K562 (cell line): ENCODE data around the gene KIAA0319L. TPM values are rescaled to one million over a fixed set of nuclear protein-coding genes. Genes with fewer than 3 reads are reported as not detected.

Source experiments
- CREBBP ChIP-seq: IDR thresholded peaks from one replicate; pipeline ENCODE4 v1.6.1; 2012; ENCODE audit warnings: low read depth, mild to moderate bottlenecking, control low read depth, inconsistent platforms, low read length
- FOXP1 ChIP-seq: sonication (generic); formaldehyde crosslinking; IDR thresholded peaks from 2 replicates; pipeline ENCODE4 v1.8.0; 2022; ENCODE audit warnings: mild to moderate bottlenecking, missing genetic modification reagents
- MBD2 ChIP-seq: sonication (generic); IDR thresholded peaks from 2 replicates; pipeline ENCODE4 v1.6.1; 2016; ENCODE audit warnings: low read depth, borderline replicate concordance
- MCM5 ChIP-seq: fragments of 450-650 bp; IDR thresholded peaks from 2 replicates; pipeline ENCODE4 v1.6.1; 2016; ENCODE audit warnings: low read depth
- NCOA1 ChIP-seq: fragments of 450-650 bp; IDR thresholded peaks from 2 replicates; pipeline ENCODE4 v1.6.1; 2016; ENCODE audit warnings: low read depth
- RBM22 ChIP-seq: fragments of 200-400 bp; formaldehyde crosslinking; IDR thresholded peaks from 2 replicates; pipeline ENCODE4 v1.6.1; 2018; ENCODE audit warnings: low read length, low read depth; ENCODE audit not compliant: poor library complexity, severe bottlenecking
- SAFB2 ChIP-seq: fragments of 200-400 bp; formaldehyde crosslinking; IDR thresholded peaks from 2 replicates; pipeline ENCODE4 v1.6.1; 2018; ENCODE audit warnings: borderline replicate concordance, low read length, low read depth, moderate library complexity; ENCODE audit not compliant: severe bottlenecking
- SRSF7 ChIP-seq: fragments of 200-400 bp; formaldehyde crosslinking; optimal IDR thresholded peaks from 2 replicates; pipeline ENCODE3; 2017; ENCODE audit warnings: mild to moderate bottlenecking, low read depth, low read length
- polyA plus RNA-seq, 8 experiments: library from polyadenylated mRNA; depleted of rRNA in 4 of 8; stranded (reverse) in 5 of 8; unstranded in 3 of 8; fragments of >200 nt; fragmentation: Nextera tagmentation in 2 of 8; fragmentation: Illumina TruSeq in 1 of 8; extraction: Ambion mirVana in 2 of 8; extraction: Trizol in 1 of 8; gene quantifications; 2 replicates each; pipeline versions ENCODE4 v1.2.1 to v1.2.3, GENCODE V29; 2011 to 2014; ENCODE audit warnings: inconsistent platforms in 1 of 8, missing spikeins in 1 of 8
- total RNA-seq, 7 experiments: library from RNA; depleted of rRNA in 6 of 7; stranded (reverse); fragments of >200 nt in 6 of 7; fragmentation: Illumina TruSeq in 2 of 7; extraction: Trizol in 2 of 7; gene quantifications; 2 replicates each; pipeline versions ENCODE4 v1.2.1 to v1.2.3, GENCODE V29; 2011 to 2021; ENCODE audit warnings: low replicate concordance in 1 of 7
- TF ChIP-seq, protein P1 (sequence below): fragments of 200-600 bp; sonication (generic); IDR thresholded peaks from one replicate; pipeline ENCODE4 v1.6.1; 2012; ENCODE audit warnings: mild to moderate bottlenecking, low read depth, low read length, inconsistent platforms
- TF ChIP-seq, protein P2 (sequence below): fragments of 250-450 bp; sonication (Bioruptor Pico); IDR thresholded peaks from 2 replicates; pipeline ENCODE4 v1.5.1; 2021; ENCODE audit warnings: mild to moderate bottlenecking
- TF ChIP-seq, protein P3 (sequence below), 2 experiments: fragments of 200-800 bp in 1 of 2; sonication (Bioruptor generic) in 1 of 2; sonication (generic) in 1 of 2; formaldehyde crosslinking in 1 of 2; IDR thresholded peaks in 1 of 2; conservative IDR thresholded peaks in 1 of 2; 2 replicates each; pipeline versions ENCODE4 v1.5.0 to v1.6.1; 2016 to 2020; ENCODE audit warnings: missing compliant biosample characterization in 1 of 2, missing genetic modification characterization in 1 of 2, missing genetic modification reagents in 1 of 2
- TF ChIP-seq, protein P4 (sequence below): conservative IDR thresholded peaks from 2 replicates; pipeline ENCODE4 v1.6.1; 2011; ENCODE audit warnings: low read depth, mild to moderate bottlenecking, low read length; ENCODE audit not compliant: control insufficient read depth

KIAA0319L gene
- total and polyA plus RNA-seq, 9 of the 15 experiments (the other 6 are each of a cell fraction or from before 2014, with no cell fraction given): 2.4 to 51.7 (median 27.4) TPM

- TF ChIP-seq MCM5: no peak
- peak; percentile 19 for TF ChIP-seq RBM22
- peak; percentile 37 for TF ChIP-seq FOXP1 (CRISPR knock-in tag)
- TF ChIP-seq SRSF7: no peak
- TF ChIP-seq, protein P1, sequence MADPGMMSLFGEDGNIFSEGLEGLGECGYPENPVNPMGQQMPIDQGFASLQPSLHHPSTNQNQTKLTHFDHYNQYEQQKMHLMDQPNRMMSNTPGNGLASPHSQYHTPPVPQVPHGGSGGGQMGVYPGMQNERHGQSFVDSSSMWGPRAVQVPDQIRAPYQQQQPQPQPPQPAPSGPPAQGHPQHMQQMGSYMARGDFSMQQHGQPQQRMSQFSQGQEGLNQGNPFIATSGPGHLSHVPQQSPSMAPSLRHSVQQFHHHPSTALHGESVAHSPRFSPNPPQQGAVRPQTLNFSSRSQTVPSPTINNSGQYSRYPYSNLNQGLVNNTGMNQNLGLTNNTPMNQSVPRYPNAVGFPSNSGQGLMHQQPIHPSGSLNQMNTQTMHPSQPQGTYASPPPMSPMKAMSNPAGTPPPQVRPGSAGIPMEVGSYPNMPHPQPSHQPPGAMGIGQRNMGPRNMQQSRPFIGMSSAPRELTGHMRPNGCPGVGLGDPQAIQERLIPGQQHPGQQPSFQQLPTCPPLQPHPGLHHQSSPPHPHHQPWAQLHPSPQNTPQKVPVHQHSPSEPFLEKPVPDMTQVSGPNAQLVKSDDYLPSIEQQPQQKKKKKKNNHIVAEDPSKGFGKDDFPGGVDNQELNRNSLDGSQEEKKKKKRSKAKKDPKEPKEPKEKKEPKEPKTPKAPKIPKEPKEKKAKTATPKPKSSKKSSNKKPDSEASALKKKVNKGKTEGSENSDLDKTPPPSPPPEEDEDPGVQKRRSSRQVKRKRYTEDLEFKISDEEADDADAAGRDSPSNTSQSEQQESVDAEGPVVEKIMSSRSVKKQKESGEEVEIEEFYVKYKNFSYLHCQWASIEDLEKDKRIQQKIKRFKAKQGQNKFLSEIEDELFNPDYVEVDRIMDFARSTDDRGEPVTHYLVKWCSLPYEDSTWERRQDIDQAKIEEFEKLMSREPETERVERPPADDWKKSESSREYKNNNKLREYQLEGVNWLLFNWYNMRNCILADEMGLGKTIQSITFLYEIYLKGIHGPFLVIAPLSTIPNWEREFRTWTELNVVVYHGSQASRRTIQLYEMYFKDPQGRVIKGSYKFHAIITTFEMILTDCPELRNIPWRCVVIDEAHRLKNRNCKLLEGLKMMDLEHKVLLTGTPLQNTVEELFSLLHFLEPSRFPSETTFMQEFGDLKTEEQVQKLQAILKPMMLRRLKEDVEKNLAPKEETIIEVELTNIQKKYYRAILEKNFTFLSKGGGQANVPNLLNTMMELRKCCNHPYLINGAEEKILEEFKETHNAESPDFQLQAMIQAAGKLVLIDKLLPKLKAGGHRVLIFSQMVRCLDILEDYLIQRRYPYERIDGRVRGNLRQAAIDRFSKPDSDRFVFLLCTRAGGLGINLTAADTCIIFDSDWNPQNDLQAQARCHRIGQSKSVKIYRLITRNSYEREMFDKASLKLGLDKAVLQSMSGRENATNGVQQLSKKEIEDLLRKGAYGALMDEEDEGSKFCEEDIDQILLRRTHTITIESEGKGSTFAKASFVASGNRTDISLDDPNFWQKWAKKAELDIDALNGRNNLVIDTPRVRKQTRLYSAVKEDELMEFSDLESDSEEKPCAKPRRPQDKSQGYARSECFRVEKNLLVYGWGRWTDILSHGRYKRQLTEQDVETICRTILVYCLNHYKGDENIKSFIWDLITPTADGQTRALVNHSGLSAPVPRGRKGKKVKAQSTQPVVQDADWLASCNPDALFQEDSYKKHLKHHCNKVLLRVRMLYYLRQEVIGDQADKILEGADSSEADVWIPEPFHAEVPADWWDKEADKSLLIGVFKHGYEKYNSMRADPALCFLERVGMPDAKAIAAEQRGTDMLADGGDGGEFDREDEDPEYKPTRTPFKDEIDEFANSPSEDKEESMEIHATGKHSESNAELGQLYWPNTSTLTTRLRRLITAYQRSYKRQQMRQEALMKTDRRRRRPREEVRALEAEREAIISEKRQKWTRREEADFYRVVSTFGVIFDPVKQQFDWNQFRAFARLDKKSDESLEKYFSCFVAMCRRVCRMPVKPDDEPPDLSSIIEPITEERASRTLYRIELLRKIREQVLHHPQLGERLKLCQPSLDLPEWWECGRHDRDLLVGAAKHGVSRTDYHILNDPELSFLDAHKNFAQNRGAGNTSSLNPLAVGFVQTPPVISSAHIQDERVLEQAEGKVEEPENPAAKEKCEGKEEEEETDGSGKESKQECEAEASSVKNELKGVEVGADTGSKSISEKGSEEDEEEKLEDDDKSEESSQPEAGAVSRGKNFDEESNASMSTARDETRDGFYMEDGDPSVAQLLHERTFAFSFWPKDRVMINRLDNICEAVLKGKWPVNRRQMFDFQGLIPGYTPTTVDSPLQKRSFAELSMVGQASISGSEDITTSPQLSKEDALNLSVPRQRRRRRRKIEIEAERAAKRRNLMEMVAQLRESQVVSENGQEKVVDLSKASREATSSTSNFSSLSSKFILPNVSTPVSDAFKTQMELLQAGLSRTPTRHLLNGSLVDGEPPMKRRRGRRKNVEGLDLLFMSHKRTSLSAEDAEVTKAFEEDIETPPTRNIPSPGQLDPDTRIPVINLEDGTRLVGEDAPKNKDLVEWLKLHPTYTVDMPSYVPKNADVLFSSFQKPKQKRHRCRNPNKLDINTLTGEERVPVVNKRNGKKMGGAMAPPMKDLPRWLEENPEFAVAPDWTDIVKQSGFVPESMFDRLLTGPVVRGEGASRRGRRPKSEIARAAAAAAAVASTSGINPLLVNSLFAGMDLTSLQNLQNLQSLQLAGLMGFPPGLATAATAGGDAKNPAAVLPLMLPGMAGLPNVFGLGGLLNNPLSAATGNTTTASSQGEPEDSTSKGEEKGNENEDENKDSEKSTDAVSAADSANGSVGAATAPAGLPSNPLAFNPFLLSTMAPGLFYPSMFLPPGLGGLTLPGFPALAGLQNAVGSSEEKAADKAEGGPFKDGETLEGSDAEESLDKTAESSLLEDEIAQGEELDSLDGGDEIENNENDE: no peak
- TF ChIP-seq, protein P2, sequence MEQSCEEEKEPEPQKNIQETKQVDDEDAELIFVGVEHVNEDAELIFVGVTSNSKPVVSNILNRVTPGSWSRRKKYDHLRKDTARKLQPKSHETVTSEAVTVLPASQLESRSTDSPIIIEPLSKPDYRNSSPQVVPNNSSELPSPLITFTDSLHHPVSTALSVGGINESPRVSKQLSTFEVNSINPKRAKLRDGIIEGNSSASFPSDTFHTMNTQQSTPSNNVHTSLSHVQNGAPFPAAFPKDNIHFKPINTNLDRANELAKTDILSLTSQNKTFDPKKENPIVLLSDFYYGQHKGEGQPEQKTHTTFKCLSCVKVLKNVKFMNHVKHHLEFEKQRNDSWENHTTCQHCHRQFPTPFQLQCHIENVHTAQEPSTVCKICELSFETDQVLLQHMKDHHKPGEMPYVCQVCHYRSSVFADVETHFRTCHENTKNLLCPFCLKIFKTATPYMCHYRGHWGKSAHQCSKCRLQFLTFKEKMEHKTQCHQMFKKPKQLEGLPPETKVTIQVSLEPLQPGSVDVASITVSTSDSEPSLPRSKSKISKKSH (CRISPR knock-in tag): no peak
- peak; percentile 84 for TF ChIP-seq NCOA1
- no peak for TF ChIP-seq CREBBP
- no peak for TF ChIP-seq SAFB2
- TF ChIP-seq, protein P3, sequence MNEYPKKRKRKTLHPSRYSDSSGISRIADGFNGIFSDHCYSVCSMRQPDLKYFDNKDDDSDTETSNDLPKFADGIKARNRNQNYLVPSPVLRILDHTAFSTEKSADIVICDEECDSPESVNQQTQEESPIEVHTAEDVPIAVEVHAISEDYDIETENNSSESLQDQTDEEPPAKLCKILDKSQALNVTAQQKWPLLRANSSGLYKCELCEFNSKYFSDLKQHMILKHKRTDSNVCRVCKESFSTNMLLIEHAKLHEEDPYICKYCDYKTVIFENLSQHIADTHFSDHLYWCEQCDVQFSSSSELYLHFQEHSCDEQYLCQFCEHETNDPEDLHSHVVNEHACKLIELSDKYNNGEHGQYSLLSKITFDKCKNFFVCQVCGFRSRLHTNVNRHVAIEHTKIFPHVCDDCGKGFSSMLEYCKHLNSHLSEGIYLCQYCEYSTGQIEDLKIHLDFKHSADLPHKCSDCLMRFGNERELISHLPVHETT (CRISPR knock-in tag; conservative IDR thresholded peaks at IDR 0.05 in 1 of 2, IDR thresholded peaks at IDR 0.05 in 1 of 2): peak in 1 of 2 experiments; percentile 78; a peak in 2 of 4 replicates
- TF ChIP-seq MBD2: no peak
- TF ChIP-seq, protein P4, sequence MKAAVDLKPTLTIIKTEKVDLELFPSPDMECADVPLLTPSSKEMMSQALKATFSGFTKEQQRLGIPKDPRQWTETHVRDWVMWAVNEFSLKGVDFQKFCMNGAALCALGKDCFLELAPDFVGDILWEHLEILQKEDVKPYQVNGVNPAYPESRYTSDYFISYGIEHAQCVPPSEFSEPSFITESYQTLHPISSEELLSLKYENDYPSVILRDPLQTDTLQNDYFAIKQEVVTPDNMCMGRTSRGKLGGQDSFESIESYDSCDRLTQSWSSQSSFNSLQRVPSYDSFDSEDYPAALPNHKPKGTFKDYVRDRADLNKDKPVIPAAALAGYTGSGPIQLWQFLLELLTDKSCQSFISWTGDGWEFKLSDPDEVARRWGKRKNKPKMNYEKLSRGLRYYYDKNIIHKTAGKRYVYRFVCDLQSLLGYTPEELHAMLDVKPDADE: peak; percentile 77; the same call in 1 of the 2 replicates
These were observed at the start of gene KIAA0319L (continued) for GRCh38 chr1:35557118-35557610.
